ENCODE data around the gene KISS1R. TPM values are rescaled to one million over a fixed set of nuclear protein-coding genes. Genes with fewer than 3 reads are reported as not detected.

The KISS1R gene
- total and polyA plus RNA-seq, 4 donors: not detected

DNA sequence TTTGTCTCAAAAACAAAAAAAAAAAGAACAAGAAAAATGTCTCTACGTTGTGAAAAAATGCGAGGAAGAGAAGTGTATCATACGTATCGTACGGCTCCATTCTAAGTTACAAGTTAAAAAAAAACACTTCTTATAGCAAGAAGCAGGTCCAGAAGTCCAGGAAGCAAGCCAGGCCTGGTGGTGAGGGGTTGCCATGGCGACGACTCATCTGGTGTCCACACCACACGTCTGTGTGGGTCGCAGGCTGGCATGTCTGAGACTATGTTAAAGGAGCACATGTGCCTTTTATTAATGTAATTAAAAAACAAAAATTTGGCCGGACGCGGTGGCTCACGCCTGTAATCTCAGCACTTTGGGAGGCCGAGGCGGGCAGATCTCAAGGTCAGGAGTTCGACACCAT lies 30.1 kb upstream of the KISS1R start:
- no peak overlapping the region for H3K27ac ChIP-seq (ENCODE audit: low read depth in 1 of 2, low read length in 2 of 2)
- H3K9me3 ChIP-seq (ENCODE audit: control insufficient read depth in 4 of 4, low read length in 3 of 4): no peaks in the 10 kb centered on the region
- H3K27me3 ChIP-seq (ENCODE audit: control insufficient read depth in 4 of 4, insufficient read depth in 4 of 4, low read length in 3 of 4): no peaks in the 10 kb centered on the region
- no peak for DNase-seq (ENCODE audit: low spot score)
- WGBS: 88% methylated on average over 16 of the region's 16 CpGs
- TF ChIP-seq RXRA (IDR thresholded peaks at IDR 0.05): no peak
- no peak for TF ChIP-seq NR2F2 (IDR thresholded peaks at IDR 0.05)
- TF ChIP-seq, protein P1, sequence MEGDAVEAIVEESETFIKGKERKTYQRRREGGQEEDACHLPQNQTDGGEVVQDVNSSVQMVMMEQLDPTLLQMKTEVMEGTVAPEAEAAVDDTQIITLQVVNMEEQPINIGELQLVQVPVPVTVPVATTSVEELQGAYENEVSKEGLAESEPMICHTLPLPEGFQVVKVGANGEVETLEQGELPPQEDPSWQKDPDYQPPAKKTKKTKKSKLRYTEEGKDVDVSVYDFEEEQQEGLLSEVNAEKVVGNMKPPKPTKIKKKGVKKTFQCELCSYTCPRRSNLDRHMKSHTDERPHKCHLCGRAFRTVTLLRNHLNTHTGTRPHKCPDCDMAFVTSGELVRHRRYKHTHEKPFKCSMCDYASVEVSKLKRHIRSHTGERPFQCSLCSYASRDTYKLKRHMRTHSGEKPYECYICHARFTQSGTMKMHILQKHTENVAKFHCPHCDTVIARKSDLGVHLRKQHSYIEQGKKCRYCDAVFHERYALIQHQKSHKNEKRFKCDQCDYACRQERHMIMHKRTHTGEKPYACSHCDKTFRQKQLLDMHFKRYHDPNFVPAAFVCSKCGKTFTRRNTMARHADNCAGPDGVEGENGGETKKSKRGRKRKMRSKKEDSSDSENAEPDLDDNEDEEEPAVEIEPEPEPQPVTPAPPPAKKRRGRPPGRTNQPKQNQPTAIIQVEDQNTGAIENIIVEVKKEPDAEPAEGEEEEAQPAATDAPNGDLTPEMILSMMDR (IDR thresholded peaks at IDR 0.05; ENCODE audit: low read depth, low read length, missing input control): no peak
- TF ChIP-seq, protein P2, sequence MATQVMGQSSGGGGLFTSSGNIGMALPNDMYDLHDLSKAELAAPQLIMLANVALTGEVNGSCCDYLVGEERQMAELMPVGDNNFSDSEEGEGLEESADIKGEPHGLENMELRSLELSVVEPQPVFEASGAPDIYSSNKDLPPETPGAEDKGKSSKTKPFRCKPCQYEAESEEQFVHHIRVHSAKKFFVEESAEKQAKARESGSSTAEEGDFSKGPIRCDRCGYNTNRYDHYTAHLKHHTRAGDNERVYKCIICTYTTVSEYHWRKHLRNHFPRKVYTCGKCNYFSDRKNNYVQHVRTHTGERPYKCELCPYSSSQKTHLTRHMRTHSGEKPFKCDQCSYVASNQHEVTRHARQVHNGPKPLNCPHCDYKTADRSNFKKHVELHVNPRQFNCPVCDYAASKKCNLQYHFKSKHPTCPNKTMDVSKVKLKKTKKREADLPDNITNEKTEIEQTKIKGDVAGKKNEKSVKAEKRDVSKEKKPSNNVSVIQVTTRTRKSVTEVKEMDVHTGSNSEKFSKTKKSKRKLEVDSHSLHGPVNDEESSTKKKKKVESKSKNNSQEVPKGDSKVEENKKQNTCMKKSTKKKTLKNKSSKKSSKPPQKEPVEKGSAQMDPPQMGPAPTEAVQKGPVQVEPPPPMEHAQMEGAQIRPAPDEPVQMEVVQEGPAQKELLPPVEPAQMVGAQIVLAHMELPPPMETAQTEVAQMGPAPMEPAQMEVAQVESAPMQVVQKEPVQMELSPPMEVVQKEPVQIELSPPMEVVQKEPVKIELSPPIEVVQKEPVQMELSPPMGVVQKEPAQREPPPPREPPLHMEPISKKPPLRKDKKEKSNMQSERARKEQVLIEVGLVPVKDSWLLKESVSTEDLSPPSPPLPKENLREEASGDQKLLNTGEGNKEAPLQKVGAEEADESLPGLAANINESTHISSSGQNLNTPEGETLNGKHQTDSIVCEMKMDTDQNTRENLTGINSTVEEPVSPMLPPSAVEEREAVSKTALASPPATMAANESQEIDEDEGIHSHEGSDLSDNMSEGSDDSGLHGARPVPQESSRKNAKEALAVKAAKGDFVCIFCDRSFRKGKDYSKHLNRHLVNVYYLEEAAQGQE (IDR thresholded peaks at IDR 0.05): no peak
- no peak for TF ChIP-seq GABPA (IDR thresholded peaks at IDR 0.05 in 1 of 2, conservative IDR thresholded peaks at IDR 0.05 in 1 of 2)
- no peak for TF ChIP-seq SP1 (IDR thresholded peaks at IDR 0.05)
- H3K36me3 ChIP-seq (ENCODE audit: control insufficient read depth in 4 of 4, insufficient read depth in 3 of 4, low read depth in 1 of 4, low read length in 3 of 4): peaks cover 0 to 60% (median 21%) of the 10 kb centered on the region in 4 donors
- H3K9ac ChIP-seq (ENCODE audit: low read depth in 1 of 2, low read length in 2 of 2): no peak overlapping the region
- peaks cover 0 to 3% (median 3%) of the 10 kb centered on the region in 4 donors for H3K4me1 ChIP-seq (ENCODE audit: control insufficient read depth in 4 of 4, insufficient read depth in 4 of 4, low read length in 3 of 4)
- no peak overlapping the region for H3K4me3 ChIP-seq (ENCODE audit: low read depth in 1 of 3, low read length in 3 of 3)

- Histone ChIP-seq H3K9ac (ENCODE audit: low read depth in 1 of 2, low read length in 2 of 2) (no peak overlapping the region), H3K27ac (ENCODE audit: low read depth in 1 of 2, low read length in 2 of 2) (no peak overlapping the region), H3K4me1 (ENCODE audit: control insufficient read depth in 4 of 4, insufficient read depth in 4 of 4, low read length in 3 of 4) (peaks cover 0 to 7% (median 4%) of the 10 kb centered on the region in 4 donors), H3K36me3 (ENCODE audit: control insufficient read depth in 4 of 4, insufficient read depth in 3 of 4, low read depth in 1 of 4, low read length in 3 of 4) (peaks cover 0 to 55% (median 21%) of the 10 kb centered on the region in 4 donors), H3K27me3 (ENCODE audit: control insufficient read depth in 4 of 4, insufficient read depth in 4 of 4, low read length in 3 of 4) (no peaks in the 10 kb centered on the region), H3K9me3 (ENCODE audit: control insufficient read depth in 4 of 4, low read length in 3 of 4) (no peaks in the 10 kb centered on the region), H3K4me3 (ENCODE audit: low read depth in 1 of 3, low read length in 3 of 3) (no peak overlapping the region)
- TF ChIP-seq HNF4G (IDR thresholded peaks at IDR 0.05): no peak
- TF ChIP-seq EGR1 (IDR thresholded peaks at IDR 0.05; ENCODE audit: low read depth in 2 of 2): no peak
- no peak for TF ChIP-seq YY1 (IDR thresholded peaks at IDR 0.05)
- TF ChIP-seq NR2F2 (IDR thresholded peaks at IDR 0.05): no peak
- TF ChIP-seq FOXA2 (IDR thresholded peaks at IDR 0.05): no peak
- TF ChIP-seq, protein P1 (IDR thresholded peaks at IDR 0.05; ENCODE audit: low read depth, low read length, missing input control): no peak
- TF ChIP-seq, protein P3, sequence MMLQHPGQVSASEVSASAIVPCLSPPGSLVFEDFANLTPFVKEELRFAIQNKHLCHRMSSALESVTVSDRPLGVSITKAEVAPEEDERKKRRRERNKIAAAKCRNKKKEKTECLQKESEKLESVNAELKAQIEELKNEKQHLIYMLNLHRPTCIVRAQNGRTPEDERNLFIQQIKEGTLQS (IDR thresholded peaks at IDR 0.05): no peak
- no peak for TF ChIP-seq RAD21 (IDR thresholded peaks at IDR 0.05)
- TF ChIP-seq FOXA1 (IDR thresholded peaks at IDR 0.05): no peak
- DNase-seq (ENCODE audit: low spot score): no peak
- 96% methylated on average over 10 of the region's 10 CpGs for WGBS
Measured at GRCh38 chr19:887599-887998, 29.5 kb upstream of the KISS1R start.

Measured in liver (tissue), 9 donors.